Stimulated activated naive CD8-positive, alpha-beta T cell treated with anti-CD3 and anti-CD28 coated beads, Interleukin-15, Interleukin-2, amounts not matched to agents 100 U/mL and 50 U/mL, for 24 hours (primary cell): ENCODE data around the gene CRTC3.
A peak's percentile ranks its signal among the peaks of the same experiment; 100 is the strongest.
"Not testable (repeated sequence)": the region's sequence is repeated elsewhere in the genome, so short reads cannot be mapped to it uniquely, and the experiment has no call there.

Experiments used
- ATAC-seq: fragments of 150-1000 bp; cut with Tn5 transposase; one replicate; pipeline ENCODE4 v1.10.0; 2021
- DNase-seq: peaks from one replicate; pipeline ENCODE4 v3.0.0; 2021

CRTC3 gene

GRCh38 chr15:90523373-90523772 lies 6.3 kb upstream of the CRTC3 start:
- no peak for DNase-seq
- no peak for ATAC-seq

- ATAC-seq, DNase-seq: not testable (repeated sequence)
Observed at GRCh38 chr15:90524018-90524803, 5.5 kb upstream of the CRTC3 start.

GRCh38 chr15:90529011-90529370 lies 732 bp upstream of the CRTC3 start:
- DNase-seq: no peak
- ATAC-seq: no peak

DNA sequence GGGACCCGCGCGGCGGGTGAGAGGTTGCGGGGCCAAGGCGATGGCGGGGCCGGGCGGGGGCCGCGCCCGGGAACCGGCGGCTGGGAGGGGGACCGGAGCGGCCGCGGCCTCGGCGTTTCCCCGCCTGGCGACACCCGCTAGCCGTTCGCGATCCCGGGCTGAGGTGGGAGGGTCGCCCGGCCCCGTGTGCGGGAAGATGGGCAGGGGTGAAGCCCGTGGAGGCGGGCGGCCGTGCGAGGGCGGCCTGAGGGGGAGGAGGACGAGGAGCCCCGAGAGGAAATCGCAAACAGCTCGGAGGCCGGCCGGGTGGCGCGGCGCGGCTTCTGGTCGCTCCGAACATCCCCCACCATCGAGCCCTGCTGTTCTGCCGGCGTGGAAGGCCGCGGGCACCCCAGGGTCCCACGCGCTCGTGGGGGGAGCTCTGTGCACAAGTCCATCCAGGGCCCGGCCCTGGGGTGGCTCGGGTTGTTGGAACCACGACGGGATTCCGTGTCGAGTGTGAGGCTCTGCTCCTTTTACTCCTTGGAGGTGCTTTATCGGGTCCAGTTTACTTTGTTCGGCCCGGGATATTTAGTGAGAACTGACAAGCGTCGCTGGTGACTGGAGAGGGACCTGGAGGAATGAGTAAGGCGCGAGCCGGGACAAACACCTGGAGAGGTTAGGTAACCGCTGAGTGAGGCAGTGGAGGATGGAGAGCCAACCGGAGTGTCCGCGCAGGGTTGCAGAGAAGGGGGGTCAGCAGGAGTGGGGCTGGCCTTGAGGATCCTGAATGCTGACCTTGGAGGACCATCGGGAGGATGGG lies 728 bp downstream of the CRTC3 start:
- ATAC-seq (peak; percentile 37), DNase-seq (peak; percentile 55)

- DNase-seq: no peak
- ATAC-seq: no peak
Observed at GRCh38 chr15:90531147-90531546, 1.4 kb downstream of the CRTC3 start.

DNA sequence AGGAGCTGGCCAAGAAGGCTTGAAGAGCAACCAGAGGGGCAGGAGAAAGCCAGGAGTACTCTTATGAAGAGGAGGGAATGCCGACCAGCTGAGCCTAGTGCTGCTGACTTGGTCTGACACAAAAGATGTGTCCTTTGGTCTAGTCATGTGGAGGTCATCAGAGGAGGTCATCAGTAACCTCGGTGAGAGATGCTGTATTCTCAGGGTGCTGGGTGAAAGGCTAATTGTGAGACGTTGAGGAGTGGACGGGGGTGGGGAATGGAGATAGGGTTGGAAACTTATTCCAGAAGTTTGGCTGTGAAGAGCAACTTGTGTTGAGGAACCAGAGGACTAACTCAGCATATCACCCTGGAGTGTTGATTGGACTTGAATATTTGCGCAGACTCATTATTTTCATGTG lies 5.5 kb downstream of the CRTC3 start:
- DNase-seq (no peak), ATAC-seq (no peak)

DNA sequence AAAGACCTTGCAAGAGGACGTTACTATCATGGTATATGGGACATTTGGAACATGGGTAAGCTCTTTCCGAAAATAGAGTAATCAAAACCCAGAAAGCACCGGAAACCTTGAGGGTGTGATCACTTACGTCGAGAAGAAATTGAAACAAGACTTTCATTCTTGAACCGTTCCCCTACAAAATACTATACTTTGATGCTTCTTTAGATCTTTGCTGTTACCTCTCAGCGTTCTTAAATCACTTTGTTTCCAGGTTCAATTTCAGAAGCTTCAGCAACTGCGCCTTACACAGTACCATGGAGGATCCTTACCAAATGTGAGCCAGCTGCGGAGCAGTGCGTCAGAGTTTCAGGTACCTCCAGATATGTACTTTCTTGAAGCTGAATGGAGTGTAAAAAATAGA lies 10.1 kb downstream of the CRTC3 start:
- no peak for DNase-seq
- peak; percentile 61 for ATAC-seq

- DNase-seq (no peak), ATAC-seq (no peak)
Observed at GRCh38 chr15:90540768-90541167, 11.0 kb downstream of the CRTC3 start.

DNA sequence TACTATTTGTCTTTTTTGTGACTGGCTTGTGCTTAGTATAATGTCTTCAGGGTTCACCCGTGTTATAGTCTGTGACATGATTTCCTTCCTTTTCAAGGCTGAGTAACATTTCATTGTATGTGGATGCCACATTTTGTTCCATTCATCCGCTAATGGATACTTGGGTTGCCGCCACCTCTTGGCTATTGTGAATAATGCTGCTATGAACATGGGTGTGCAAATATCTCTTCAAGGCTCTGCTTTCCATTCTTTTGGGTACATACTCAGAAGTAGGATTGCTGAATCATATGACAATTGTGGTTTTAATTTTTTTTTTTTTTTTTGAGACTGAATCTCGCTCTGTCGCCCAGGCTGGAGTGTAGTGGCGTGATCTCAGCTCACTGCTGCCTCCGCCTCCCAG lies 15.4 kb downstream of the CRTC3 start:
- ATAC-seq (peak; percentile 49), DNase-seq (no peak)

- no peak for DNase-seq
- ATAC-seq: peak; percentile 30
Observed at GRCh38 chr15:90547540-90547939, 17.8 kb downstream of the CRTC3 start.

- no peak for ATAC-seq
Observed at GRCh38 chr15:90550919-90551318, 21.2 kb downstream of the CRTC3 start.

DNA sequence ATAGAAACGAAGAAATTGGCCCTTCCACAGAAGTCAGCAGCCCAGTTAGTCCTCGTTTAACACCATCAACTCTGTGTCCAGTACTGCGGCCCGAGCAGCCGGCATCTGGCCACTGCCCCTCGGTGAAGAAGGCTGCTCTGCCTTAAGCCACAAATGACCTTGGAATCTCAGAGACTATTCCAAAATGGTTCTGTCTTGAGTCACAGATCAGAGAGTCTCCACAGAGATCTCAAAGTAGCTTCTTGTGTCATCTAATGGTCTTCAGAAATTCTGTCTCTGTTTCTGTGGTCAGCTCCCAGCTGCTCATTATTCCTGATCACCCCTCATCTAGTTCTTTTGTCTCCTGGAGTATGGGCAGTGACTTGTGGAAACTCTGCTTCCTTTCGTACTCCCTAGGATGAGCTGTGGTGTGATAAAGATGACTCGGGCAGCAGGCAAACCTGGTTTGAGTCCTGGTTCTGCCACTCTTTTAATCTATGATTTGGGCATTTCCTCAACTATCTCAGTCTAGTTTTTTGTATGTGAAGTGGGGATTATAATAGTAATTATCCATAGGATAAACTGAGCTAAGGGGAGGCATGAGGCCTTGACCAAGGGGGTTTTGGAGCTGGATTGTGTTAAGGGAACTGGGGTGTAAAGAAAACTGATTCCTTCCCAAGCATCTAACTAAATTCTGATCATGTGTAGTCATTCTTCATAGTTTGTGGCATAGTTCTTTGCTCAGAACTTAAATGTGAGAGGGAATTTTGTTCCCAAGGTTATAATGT lies 22.6 kb downstream of the CRTC3 start:
- DNase-seq: no peak
- no peak for ATAC-seq

More at GRCh38 chr15:90550919-90551318, 21.2 kb downstream of the CRTC3 start:
- DNase-seq: no peak

- DNase-seq (no peak), ATAC-seq (no peak)
Observed at GRCh38 chr15:90552929-90553211, 23.1 kb downstream of the CRTC3 start.

GRCh38 chr15:90553248-90553745 lies 23.6 kb downstream of the CRTC3 start:
- DNase-seq (no peak), ATAC-seq (no peak)

DNA sequence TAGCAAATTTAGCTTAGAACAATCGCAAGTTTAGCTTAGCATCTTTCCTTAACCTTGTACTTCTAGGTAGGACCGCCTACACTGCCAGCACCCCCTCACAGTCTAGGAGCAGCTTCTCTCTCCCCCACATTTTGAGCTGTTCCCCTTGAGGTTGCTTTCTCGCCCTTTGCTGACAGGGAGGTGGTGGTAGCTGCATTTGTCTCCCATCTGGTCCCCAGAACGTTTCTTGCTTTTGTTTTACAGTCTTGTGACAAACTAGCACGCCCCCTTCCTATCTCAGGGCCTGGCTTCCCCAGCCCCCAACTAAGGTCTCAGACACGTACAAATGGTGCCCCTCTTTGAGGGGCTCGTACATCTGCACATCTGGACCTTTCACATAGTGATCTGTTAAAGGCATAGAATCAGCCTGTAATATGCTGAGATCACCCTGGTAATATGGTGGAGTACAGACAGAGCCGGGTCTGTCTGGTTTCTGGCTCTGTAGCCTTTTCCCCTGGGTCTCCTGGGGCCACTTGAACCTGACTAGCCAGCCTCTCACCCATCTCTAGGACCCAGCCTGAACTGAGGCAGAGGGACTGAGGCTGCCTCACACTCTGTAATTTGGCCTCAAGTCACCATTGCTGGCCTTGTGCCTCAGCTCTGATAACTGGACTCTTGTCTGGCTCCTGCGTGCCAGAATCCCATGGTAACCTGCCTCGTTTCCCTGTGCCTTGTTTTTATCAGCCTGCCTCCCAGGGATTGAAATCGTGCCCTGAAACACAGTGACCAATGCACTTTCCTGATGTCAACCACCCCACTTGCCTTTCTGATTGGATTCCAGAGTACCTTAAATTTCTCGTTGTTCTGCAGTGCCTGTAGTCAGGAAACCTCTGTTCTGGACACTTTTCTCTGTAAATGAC lies 27.7 kb downstream of the CRTC3 start:
- DNase-seq (no peak), ATAC-seq (peak; percentile 22)

DNA sequence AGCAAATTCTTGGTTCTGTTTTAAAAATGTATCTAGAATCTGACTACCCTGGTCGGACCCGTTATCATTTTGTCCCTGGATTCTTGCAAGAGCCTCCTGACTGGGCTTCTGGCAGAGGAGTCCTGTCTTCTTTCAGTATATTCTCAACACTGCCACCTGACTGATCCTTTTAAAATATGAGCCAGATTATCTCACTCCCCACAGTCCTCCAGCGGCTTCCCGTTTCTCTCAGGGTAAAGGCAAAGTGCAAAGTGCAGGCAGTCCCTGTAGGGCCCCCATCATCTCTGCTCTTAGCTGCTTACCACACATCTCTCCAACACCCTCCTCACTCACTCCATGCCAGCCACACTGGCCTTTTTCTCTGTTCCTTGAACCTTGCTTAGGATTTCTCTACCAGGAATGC lies 28.4 kb downstream of the CRTC3 start:
- no peak for DNase-seq
- no peak for ATAC-seq

GRCh38 chr15:90559119-90559518 lies 29.4 kb downstream of the CRTC3 start:
- DNase-seq (no peak), ATAC-seq (no peak)

- ATAC-seq: no peak
- DNase-seq: no peak
Observed at GRCh38 chr15:90560229-90560776, 30.6 kb downstream of the CRTC3 start.

DNA sequence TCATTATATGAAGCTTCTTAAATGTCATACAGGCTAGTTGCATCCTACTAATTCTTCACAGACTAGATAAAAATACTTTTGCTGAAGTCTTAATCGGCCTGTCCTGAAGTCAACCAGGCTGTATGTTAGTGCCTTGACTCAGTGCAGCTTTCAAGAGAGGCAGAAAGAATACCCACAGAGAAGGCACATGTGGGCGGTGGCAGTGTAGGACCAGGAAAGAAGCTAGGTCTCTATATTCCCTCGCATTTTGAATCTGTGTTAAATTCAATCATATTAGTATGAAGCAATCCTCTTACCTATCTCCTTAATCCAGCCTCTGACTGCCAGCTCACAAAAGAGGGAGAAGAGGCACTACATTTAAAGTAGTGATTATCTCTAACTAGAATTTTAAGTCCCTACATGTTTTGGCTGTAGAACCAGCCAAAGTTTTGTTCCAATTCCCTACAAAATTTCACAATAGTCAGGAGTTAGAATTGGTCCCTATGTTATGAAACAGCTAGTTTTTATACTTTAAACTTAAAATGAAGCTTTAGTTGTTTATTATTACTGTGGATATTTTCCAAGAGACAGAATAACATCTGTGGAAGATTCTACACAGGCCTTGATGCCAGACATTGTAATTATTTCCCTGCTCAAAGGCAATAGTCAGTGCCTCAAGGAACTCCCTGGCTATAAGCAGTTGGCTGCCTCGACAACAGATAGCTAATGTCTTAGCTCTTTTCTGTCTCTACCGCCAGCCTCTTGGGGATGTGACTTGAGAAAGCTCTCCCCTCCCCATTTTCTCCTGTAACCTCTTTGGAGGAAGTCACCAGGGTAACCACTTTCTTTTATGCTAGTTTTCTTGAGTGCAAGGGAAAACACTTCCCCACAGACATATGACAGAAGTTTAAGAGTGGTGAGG lies 31.9 kb downstream of the CRTC3 start:
- DNase-seq (peak; percentile 35), ATAC-seq (peak; percentile 37)

DNA sequence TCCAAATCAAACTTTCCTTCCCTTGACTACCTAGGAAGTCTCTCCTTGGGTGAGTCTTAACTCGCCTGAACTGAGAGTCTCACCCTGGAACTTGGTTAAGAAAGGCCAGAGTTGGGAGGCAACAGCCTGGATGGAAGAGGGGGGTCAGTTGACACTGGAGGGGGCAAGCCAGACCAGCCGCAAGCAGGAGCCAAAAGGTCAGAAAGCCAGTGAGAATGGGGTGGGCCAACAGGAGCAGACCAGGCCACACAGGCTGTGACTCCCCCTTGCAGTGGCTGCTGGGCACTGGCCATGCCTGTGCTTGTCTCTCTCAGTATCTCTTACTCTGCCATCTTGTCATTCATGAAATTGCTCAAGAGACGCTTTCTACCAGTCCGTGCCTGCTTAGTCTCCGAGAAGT lies 32.9 kb downstream of the CRTC3 start:
- ATAC-seq: no peak
- DNase-seq: no peak
